ENCODE data around the gene TMEM204.

DNA sequence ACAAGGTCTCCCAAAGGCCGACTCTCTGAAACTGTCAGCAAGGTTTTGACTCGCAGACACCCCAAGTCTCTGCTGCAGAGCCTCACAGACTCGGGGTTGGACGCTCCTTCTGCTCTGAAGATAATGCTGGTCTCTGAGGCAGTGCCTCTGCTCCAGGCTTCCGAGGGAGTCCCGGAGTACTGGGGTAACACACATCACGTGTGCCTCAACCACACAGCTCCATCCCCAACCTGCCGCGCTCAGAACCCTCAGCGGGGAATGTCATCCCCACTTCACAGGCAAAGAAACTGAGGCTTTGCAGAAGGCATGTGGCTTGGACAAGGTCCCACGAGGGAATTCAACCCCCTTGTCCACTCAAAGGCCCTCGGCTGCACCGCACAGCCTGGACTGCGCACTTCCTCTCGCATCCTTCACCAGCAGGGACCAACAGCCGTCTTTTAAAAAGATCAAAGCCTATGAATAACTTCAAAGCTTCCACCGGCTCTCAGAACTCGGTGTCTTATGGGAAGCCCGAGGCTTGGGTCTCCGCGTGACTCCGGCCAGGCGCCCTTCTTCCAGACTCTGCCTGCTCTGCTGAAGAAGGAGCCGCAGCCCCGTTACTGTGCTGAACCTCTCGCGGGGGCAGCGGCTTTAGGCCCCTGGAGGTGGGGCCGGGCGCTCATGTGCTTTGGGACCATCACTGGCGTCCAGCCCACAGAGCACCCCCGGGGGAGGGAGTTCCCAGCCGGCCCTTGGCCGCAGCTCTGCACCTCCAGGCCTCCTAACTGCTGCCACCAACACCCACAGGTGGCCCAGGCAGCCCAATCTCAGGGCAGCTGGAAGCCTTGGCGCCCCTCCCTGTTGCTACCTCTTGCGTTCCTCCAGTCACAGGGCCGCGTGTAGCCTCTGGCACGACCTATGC, 2.2 kb downstream of the TMEM204 start:
- TF ChIP-seq, protein P1, sequence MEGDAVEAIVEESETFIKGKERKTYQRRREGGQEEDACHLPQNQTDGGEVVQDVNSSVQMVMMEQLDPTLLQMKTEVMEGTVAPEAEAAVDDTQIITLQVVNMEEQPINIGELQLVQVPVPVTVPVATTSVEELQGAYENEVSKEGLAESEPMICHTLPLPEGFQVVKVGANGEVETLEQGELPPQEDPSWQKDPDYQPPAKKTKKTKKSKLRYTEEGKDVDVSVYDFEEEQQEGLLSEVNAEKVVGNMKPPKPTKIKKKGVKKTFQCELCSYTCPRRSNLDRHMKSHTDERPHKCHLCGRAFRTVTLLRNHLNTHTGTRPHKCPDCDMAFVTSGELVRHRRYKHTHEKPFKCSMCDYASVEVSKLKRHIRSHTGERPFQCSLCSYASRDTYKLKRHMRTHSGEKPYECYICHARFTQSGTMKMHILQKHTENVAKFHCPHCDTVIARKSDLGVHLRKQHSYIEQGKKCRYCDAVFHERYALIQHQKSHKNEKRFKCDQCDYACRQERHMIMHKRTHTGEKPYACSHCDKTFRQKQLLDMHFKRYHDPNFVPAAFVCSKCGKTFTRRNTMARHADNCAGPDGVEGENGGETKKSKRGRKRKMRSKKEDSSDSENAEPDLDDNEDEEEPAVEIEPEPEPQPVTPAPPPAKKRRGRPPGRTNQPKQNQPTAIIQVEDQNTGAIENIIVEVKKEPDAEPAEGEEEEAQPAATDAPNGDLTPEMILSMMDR (IDR thresholded peaks at IDR 0.05), result no peak
- TF ChIP-seq POLR2A (IDR thresholded peaks at IDR 0.05) (no peak), POLR2AphosphoS5 (IDR thresholded peaks at IDR 0.05) (no peak), EP300 (IDR thresholded peaks at IDR 0.05) (no peak)
